Spleen (tissue), 7 donors: ENCODE results near the gene ADD1.

ENCODE experiments used
- POLR2AphosphoS5 ChIP-seq, 3 donors: sonication (generic); formaldehyde crosslinking; IDR thresholded peaks; one replicate each; pipeline ENCODE4 v1.5.1; 2017; ENCODE audit warnings: antibody characterized with exemption in 3 of 3
- TF ChIP-seq, protein P1 (sequence below), 11 experiments: fragments of 200-600 bp in 7 of 11; fragments of 450-650 bp in 4 of 11; sonication (generic) in 4 of 11; IDR thresholded peaks in 8 of 11; conservative IDR thresholded peaks in 3 of 11; 1 replicate in 7 of 11; 2 replicates in 4 of 11; pipeline versions ENCODE4 v1.4.0 to v1.8.0; 2016 to 2021; ENCODE audit warnings: antibody characterized with exemption in 11 of 11, inconsistent platforms in 4 of 11, mild to moderate bottlenecking in 1 of 11
- donor health status: DM: no; HTN: no; CAD: no; lungs with moderate emphysema.
- donor health status: DM: no; HTN: no; CAD: no.
- donor health status: DM: no; HTN: no; CAD: no.

DNA sequence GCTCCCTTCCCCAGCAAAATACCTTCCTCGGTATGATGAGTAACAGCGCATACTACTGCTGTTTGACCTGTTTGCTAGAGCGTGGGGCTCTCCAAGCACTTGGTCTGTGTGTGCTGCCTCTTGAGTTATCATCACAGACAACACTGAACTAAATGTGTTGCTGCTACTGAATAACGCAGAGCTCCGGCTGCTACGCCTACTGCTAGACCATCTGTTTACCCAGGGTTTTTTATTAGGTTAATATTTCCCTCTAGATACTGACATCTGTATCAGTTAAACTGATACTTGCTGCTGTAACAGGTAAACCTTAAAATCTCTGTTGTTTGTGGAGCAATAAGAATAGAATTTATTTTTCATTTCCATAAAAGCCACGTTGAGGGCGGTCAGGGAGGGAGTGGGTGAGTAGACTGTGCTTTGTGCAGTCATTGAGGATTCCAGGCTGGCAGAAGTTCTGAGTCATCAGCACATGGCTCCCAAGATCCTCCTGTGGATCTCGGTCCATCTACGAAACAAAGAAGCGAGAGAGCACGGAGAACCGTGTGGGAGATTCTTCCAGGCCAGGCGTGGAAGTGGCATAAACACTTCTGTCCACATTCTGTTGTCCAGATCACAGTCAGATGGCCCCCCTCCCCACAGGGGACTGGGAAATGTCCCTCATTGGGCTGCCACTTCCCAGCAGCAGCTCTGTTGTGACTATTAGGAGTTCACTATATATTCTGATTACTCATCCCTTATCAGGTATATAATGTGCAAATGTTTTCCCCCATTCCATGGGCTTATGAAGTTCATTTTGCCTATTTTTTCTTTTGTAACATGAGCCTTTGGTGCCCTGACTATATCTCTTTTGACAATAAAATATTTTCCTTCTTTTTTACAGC lies 133.8 kb downstream of the ADD1 start:
- TF ChIP-seq, protein P1, sequence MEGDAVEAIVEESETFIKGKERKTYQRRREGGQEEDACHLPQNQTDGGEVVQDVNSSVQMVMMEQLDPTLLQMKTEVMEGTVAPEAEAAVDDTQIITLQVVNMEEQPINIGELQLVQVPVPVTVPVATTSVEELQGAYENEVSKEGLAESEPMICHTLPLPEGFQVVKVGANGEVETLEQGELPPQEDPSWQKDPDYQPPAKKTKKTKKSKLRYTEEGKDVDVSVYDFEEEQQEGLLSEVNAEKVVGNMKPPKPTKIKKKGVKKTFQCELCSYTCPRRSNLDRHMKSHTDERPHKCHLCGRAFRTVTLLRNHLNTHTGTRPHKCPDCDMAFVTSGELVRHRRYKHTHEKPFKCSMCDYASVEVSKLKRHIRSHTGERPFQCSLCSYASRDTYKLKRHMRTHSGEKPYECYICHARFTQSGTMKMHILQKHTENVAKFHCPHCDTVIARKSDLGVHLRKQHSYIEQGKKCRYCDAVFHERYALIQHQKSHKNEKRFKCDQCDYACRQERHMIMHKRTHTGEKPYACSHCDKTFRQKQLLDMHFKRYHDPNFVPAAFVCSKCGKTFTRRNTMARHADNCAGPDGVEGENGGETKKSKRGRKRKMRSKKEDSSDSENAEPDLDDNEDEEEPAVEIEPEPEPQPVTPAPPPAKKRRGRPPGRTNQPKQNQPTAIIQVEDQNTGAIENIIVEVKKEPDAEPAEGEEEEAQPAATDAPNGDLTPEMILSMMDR (IDR thresholded peaks at IDR 0.05 in 8 of 11, conservative IDR thresholded peaks at IDR 0.05 in 3 of 11) = no peak
- TF ChIP-seq POLR2AphosphoS5 (IDR thresholded peaks at IDR 0.05) = no peak
